GM23248 (cell line): Measurements from ENCODE around the gene TCTA.

Source experiments
- EZH2 ChIP-seq: fragments of 200-600 bp; sonication (generic); IDR thresholded peaks from 2 replicates; pipeline ENCODE4 v1.6.1; 2018; ENCODE audit warnings: antibody characterized with exemption, mild to moderate bottlenecking; ENCODE audit not compliant: insufficient read depth, poor library complexity, severe bottlenecking
- EZH2phosphoT487 ChIP-seq: fragments of 200-600 bp; sonication (generic); IDR thresholded peaks from 2 replicates; pipeline ENCODE4 v1.6.1; 2018; ENCODE audit warnings: antibody characterized with exemption, moderate library complexity, mild to moderate bottlenecking, low read depth; ENCODE audit not compliant: insufficient read depth

DNA sequence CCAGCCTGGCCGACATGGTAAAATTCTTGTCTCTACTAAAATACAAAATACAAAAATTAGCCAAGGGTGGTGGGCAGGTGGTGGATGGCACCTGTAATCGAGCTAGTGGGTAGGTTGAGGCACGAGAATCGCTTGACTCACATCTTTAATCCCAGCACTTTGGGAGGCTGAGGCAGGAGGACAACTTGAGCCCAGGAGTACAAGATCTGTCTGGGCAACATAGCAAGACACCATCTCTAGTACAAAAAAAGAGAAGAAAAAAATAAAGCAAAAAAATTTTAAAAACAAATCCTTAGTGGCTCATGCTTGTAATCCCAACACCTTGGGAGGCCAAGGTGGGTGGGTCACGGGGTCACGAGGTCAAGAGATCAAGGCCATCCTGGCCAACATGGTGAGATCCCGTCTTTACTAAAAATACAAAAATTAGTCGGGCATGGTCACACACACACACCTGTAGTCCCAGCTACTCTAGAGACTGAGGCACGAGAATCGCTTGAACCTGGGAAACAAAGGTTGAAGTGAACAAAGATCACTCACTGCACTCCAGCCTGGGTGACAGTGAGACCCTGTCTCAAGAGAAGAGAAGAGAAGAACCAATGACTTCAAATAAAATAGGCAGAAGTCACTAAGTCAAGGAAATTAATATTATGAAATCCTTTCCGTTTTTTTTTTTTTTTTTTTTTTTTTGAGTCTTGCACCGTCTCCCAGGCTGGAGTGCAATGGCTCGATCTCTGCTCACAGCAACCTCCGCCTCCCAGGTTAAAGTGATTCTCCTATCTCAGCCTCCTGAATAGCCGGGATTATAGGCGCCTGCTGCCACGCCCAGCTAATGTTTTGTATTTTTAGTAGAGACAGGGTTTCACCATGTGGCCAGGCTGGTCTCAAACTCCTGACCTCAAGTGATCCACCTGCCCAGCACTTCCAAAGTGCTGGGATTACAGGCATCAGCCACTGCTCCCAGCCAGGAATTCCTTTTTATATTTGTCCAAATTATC lies 5.4 kb upstream of the TCTA start:
- TF ChIP-seq EZH2 (no peak), EZH2phosphoT487 (no peak)
